HepG2 (cell line): ENCODE results near the gene USP20. TPM values are rescaled to one million over a fixed set of nuclear protein-coding genes. Genes with fewer than 3 reads are reported as not detected.

ENCODE experiments used
- ATAC-seq: fragments of 200-7000 bp; cut with Tn5 transposase; 3 replicates; pipeline ENCODE4 v1.9.1; 2020; ENCODE audit warnings: mild to moderate bottlenecking, moderate library complexity
- BruUV-seq: library from RNA; stranded (reverse); fragments of 400-500 nt; replicated peaks from 2 replicates; lab custom pipeline; 2021; lab: Mats Ljungman, UMichigan
- CTCF ChIA-PET: fragments of 300-600 bp; formaldehyde crosslinking; extraction: SDS; loops from one replicate; lab custom pipeline; 2021; ENCODE audit warnings: low total read pairs, inconsistent platforms, low intra/inter-chr PET ratio; lab: Yijun Ruan, JAX
- POLR2A ChIA-PET: fragments of 350-600 bp; sonication (Branson Sonifier 250); formaldehyde crosslinking; loops from one replicate; lab custom pipeline; 2020; ENCODE audit warnings: antibody characterized with exemption, inconsistent platforms; lab: Yijun Ruan, JAX
- DNase-seq: peaks from one replicate; pipeline ENCODE4 v3.0.0-alpha.2; 2015; ENCODE audit warnings: low spot score
- FAIRE-seq: peaks from 3 replicates; lab custom pipeline; 2011; peaks lifted over from hg19 to GRCh38; lab: Jason Lieb, UNC
- H2AFZ ChIP-seq: one replicate; pipeline ENCODE4 v1.6.1; 2011; ENCODE audit warnings: low read length, inconsistent platforms
- H3K27ac ChIP-seq: fragments of 300-600 bp; 3 replicates; pipeline ENCODE4 v1.8.0; 2011; ENCODE audit warnings: mixed run types, mild to moderate bottlenecking, mixed read lengths, low read length, inconsistent platforms; ENCODE audit not compliant: insufficient read depth; ENCODE audit errors: extremely low read length
- H3K27me3 ChIP-seq, 2 experiments: fragments of 200-600 bp in 1 of 2; 2 replicates in 1 of 2; 3 replicates in 1 of 2; pipeline versions ENCODE4 v1.6.0 to v1.8.0; 2011; ENCODE audit warnings: low read length in 2 of 2, mild to moderate bottlenecking in 2 of 2, moderate library complexity in 2 of 2, inconsistent platforms in 1 of 2; ENCODE audit not compliant: insufficient read depth in 2 of 2, control insufficient read depth in 1 of 2
- H3K36me3 ChIP-seq, 2 experiments: fragments of 200-600 bp in 1 of 2; replicated peaks in 1 of 2; 2 replicates in 1 of 2; 3 replicates in 1 of 2; pipeline versions ENCODE4 v1.5.1 to v1.8.0; 2011; ENCODE audit warnings: low read length in 2 of 2, inconsistent platforms in 1 of 2; ENCODE audit not compliant: insufficient read depth in 2 of 2, control insufficient read depth in 1 of 2
- H3K4me1 ChIP-seq: 2 replicates; pipeline ENCODE4 v1.5.1; 2012; ENCODE audit warnings: low read length, inconsistent platforms; ENCODE audit not compliant: insufficient read depth
- H3K4me2 ChIP-seq: 2 replicates; pipeline ENCODE4 v1.6.0; 2011; ENCODE audit warnings: low read depth, low read length, inconsistent platforms
- H3K4me3 ChIP-seq, 3 experiments: fragments of 200-600 bp in 1 of 3; sonication (generic), shearing (Covaris generic) in 1 of 3; replicated peaks in 1 of 3; 2 replicates each; pipeline ENCODE4 v1.5.1; 2011 to 2016; ENCODE audit warnings: low read length in 3 of 3, inconsistent platforms in 2 of 3, low read depth in 2 of 3, mild to moderate bottlenecking in 2 of 3, control low read depth in 1 of 3, mixed read lengths in 1 of 3; ENCODE audit not compliant: insufficient read depth in 1 of 3
- H3K79me2 ChIP-seq: one replicate; pipeline ENCODE4 v1.6.1; 2011; ENCODE audit warnings: low read length, inconsistent platforms; ENCODE audit not compliant: insufficient read depth
- H3K9ac ChIP-seq: 2 replicates; pipeline ENCODE4 v1.6.0; 2011; ENCODE audit warnings: mild to moderate bottlenecking, low read depth, low read length, inconsistent platforms; ENCODE audit not compliant: insufficient read depth
- H3K9me3 ChIP-seq: 2 replicates; pipeline ENCODE4 v1.5.1; 2012; ENCODE audit warnings: mild to moderate bottlenecking, low read length
- H4K20me1 ChIP-seq: 2 replicates; pipeline ENCODE4 v1.6.0; 2011; ENCODE audit warnings: inconsistent platforms, mild to moderate bottlenecking, low read length, moderate library complexity; ENCODE audit not compliant: insufficient read depth
- ATRX ChIP-seq: sonication (generic); formaldehyde crosslinking; IDR thresholded peaks from 2 replicates; pipeline ENCODE4 v1.4.0; 2020; ENCODE audit warnings: missing genetic modification reagents, borderline replicate concordance
- ETV5 ChIP-seq: IDR thresholded peaks from 2 replicates; pipeline ENCODE4 v1.6.1; 2018; ENCODE audit warnings: missing biosample characterization, missing genetic modification reagents, inconsistent platforms, borderline replicate concordance
- GATA4 ChIP-seq: sonication (generic); IDR thresholded peaks from 2 replicates; pipeline ENCODE4 v1.6.1; 2016; ENCODE audit warnings: antibody characterized with exemption, low read depth, borderline replicate concordance
- GLMP ChIP-seq: sonication (generic); formaldehyde crosslinking; IDR thresholded peaks from 2 replicates; pipeline ENCODE4 v1.9.0; 2021; ENCODE audit warnings: missing genetic modification reagents, mild to moderate bottlenecking, borderline replicate concordance
- HOXA5 ChIP-seq: sonication (generic); formaldehyde crosslinking; IDR thresholded peaks from 2 replicates; pipeline ENCODE4 v1.4.0; 2020; ENCODE audit warnings: missing genetic modification reagents
- NAIF1 ChIP-seq: sonication (generic); formaldehyde crosslinking; IDR thresholded peaks from 2 replicates; pipeline ENCODE4 v1.5.0; 2020; ENCODE audit warnings: mild to moderate bottlenecking, missing genetic modification reagents, borderline replicate concordance
- ZBTB42 ChIP-seq: sonication (generic); formaldehyde crosslinking; IDR thresholded peaks from 2 replicates; pipeline ENCODE4 v1.5.0; 2020; ENCODE audit warnings: mild to moderate bottlenecking, missing genetic modification reagents
- ZEB1 ChIP-seq: IDR thresholded peaks from 2 replicates; pipeline ENCODE4 v1.6.1; 2012; ENCODE audit warnings: mild to moderate bottlenecking, low read depth, inconsistent platforms; ENCODE audit not compliant: insufficient replicate concordance
- ZFP82 ChIP-seq: sonication (generic); formaldehyde crosslinking; IDR thresholded peaks from 2 replicates; pipeline ENCODE4 v1.5.1; 2020; ENCODE audit warnings: mild to moderate bottlenecking, missing genetic modification reagents, borderline replicate concordance
- ZNF260 ChIP-seq: sonication (generic); formaldehyde crosslinking; IDR thresholded peaks from 2 replicates; pipeline ENCODE4 v1.4.0; 2020; ENCODE audit warnings: missing genetic modification reagents, low read depth, mild to moderate bottlenecking, borderline replicate concordance
- ZNF292 ChIP-seq: sonication (generic); formaldehyde crosslinking; IDR thresholded peaks from 2 replicates; pipeline ENCODE4 v1.8.1; 2022; ENCODE audit warnings: mild to moderate bottlenecking, low read depth, missing genetic modification reagents, borderline replicate concordance
- ZNF530 ChIP-seq: sonication (generic); formaldehyde crosslinking; IDR thresholded peaks from 2 replicates; pipeline ENCODE4 v1.5.0; 2020; ENCODE audit warnings: low read depth, mild to moderate bottlenecking, missing genetic modification reagents
- ZNF660 ChIP-seq: sonication (generic); formaldehyde crosslinking; IDR thresholded peaks from 2 replicates; pipeline ENCODE4 v1.5.1; 2020; ENCODE audit warnings: mild to moderate bottlenecking, low read depth, missing genetic modification reagents, borderline replicate concordance
- ZNF784 ChIP-seq: sonication (generic); formaldehyde crosslinking; IDR thresholded peaks from 2 replicates; pipeline ENCODE4 v1.5.1; 2020; ENCODE audit warnings: missing genetic modification reagents, mild to moderate bottlenecking, borderline replicate concordance
- WGBS: methylation state at CpG from one replicate; pipeline ENCODE4 v1.1.6; 2017; ENCODE audit warnings: low lambda C conversion rate; 5-methylcytosine and 5-hydroxymethylcytosine counted together
- in situ Hi-C: cut with HindIII; loops from 2 replicates; pipeline ENCODE4 v1.10.0; 2017; ENCODE audit warnings: low pct_unique_long_range_greater_than_20kb; ENCODE audit not compliant: extremely low pct_ligation_motif_present
- intact Hi-C: fragments of 100-400 bp; cut with micrococcal nuclease; formaldehyde crosslinking; loops from one replicate; pipeline ENCODE4 v1.10.0; 2022; ENCODE audit not compliant: unreplicated experiment
- polyA plus RNA-seq, 8 experiments: library from polyadenylated mRNA; depleted of rRNA in 3 of 8; stranded (reverse) in 7 of 8; unstranded in 1 of 8; fragments of >200 nt; fragmentation: Illumina TruSeq in 4 of 8; extraction: Trizol in 4 of 8; gene quantifications; 2 replicates each; pipeline versions ENCODE4 v1.2.1 to v1.2.3, GENCODE V29; 2011 to 2016; ENCODE audit warnings: low read depth in 4 of 8, missing spikeins in 1 of 8, mixed read lengths in 1 of 8; ENCODE audit not compliant: insufficient read depth in 1 of 8
- total RNA-seq, 5 experiments: library from RNA; depleted of rRNA; stranded (reverse); fragments of >200 nt; fragmentation: Illumina TruSeq; extraction: Trizol; gene quantifications; 2 replicates each; pipeline ENCODE4 v1.2.3, GENCODE V29; 2016; ENCODE audit warnings: low read depth in 1 of 5
- TF ChIP-seq, protein P1 (sequence below): IDR thresholded peaks from 2 replicates; pipeline ENCODE4 v1.6.1; 2012; ENCODE audit warnings: inconsistent platforms
- TF ChIP-seq, protein P2 (sequence below): sonication (generic); formaldehyde crosslinking; IDR thresholded peaks from 2 replicates; pipeline ENCODE4 v1.5.0; 2020; ENCODE audit warnings: missing genetic modification reagents, mild to moderate bottlenecking, borderline replicate concordance

USP20 gene
- total and polyA plus RNA-seq, 2 of the 13 experiments (the other 11 are each of a cell fraction or from before 2014, with no cell fraction given): 4.4 to 5.9 TPM

GRCh38 chr9:129900263-129901027 is 65.2 kb downstream of the USP20 start:
- no TSS peak for BruUV-seq
- Histone ChIP-seq H3K4me3 (no peak overlapping the region), H3K4me2 (no peak overlapping the region), H3K27me3 (no peaks in the 10 kb centered on the region), H3K4me1 (no peaks in the 10 kb centered on the region), H2AFZ (no peak overlapping the region), H4K20me1 (no peaks in the 10 kb centered on the region), H3K36me3 (peaks cover 4 to 12% of the 10 kb centered on the region in 2 experiments; a peak in 3 of 5 replicates), H3K9ac (no peak overlapping the region), H3K9me3 (no peaks in the 10 kb centered on the region), H3K79me2 (no peaks in the 10 kb centered on the region), H3K27ac (no peak overlapping the region)
- ChIA-PET CTCF (no interaction called here), POLR2A (no interaction called here)
- in situ Hi-C loops (no loop called here), intact Hi-C loops (no loop called here)
- no peak for FAIRE-seq
- no peak for DNase-seq
- TF ChIP-seq, protein P1, sequence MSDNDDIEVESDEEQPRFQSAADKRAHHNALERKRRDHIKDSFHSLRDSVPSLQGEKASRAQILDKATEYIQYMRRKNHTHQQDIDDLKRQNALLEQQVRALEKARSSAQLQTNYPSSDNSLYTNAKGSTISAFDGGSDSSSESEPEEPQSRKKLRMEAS: no peak
- no peak for TF ChIP-seq GLMP
- TF ChIP-seq ZNF292 (CRISPR knock-in tag): no peak
- no peak for TF ChIP-seq ZNF530 (CRISPR knock-in tag)
- TF ChIP-seq, protein P2, sequence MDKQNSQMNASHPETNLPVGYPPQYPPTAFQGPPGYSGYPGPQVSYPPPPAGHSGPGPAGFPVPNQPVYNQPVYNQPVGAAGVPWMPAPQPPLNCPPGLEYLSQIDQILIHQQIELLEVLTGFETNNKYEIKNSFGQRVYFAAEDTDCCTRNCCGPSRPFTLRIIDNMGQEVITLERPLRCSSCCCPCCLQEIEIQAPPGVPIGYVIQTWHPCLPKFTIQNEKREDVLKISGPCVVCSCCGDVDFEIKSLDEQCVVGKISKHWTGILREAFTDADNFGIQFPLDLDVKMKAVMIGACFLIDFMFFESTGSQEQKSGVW (CRISPR knock-in tag): no peak
- no peak for TF ChIP-seq ZNF784 (CRISPR knock-in tag)
- no peak for TF ChIP-seq ZEB1
- no peak for TF ChIP-seq ZNF660 (CRISPR knock-in tag)
- TF ChIP-seq GATA4: no peak
- TF ChIP-seq ATRX (CRISPR knock-in tag): no peak
- no peak for TF ChIP-seq ZNF260 (CRISPR knock-in tag)
- TF ChIP-seq NAIF1 (CRISPR knock-in tag): no peak
- TF ChIP-seq ZBTB42 (CRISPR knock-in tag): no peak
- no peak for TF ChIP-seq ZFP82
- no peak for TF ChIP-seq HOXA5
- no peak for TF ChIP-seq ETV5 (CRISPR knock-in tag)
- no peak for ATAC-seq
- WGBS: 94% methylated on average over 14 of the region's 20 CpGs
